CD8-positive, alpha-beta memory T cell (primary cell): ENCODE data around the gene SLC4A11. TPM values are rescaled to one million over a fixed set of nuclear protein-coding genes. Genes with fewer than 3 reads are reported as not detected.
A peak's percentile ranks its signal among the peaks of the same experiment; 100 is the strongest.

Experiments used
- CTCF ChIA-PET: fragments of 350-600 bp; sonication (Branson Sonifier 250); formaldehyde crosslinking; loops from one replicate; lab custom pipeline; 2021; ENCODE audit warnings: antibody characterized with exemption; lab: Charles Lee
- POLR2A ChIA-PET: fragments of 350-600 bp; sonication (Branson Sonifier 250); formaldehyde crosslinking; loops from one replicate; lab custom pipeline; 2021; ENCODE audit warnings: antibody characterized with exemption; lab: Charles Lee
- DNase-seq, 5 donors: peaks; one replicate each; pipeline versions ENCODE4 v3.0.0 to v3.0.0-alpha.2; 2020 to 2022; ENCODE audit warnings: mixed read lengths in 1 of 5
- H3K27ac ChIP-seq: one replicate; pipeline ENCODE4 v1.7.0; 2013; ENCODE audit warnings: low read depth, mild to moderate bottlenecking, low read length, moderate library complexity
- H3K27me3 ChIP-seq: 2 replicates; pipeline ENCODE4 v1.7.0; 2013; ENCODE audit warnings: low read length, mild to moderate bottlenecking; ENCODE audit not compliant: insufficient read depth, poor library complexity, severe bottlenecking
- H3K36me3 ChIP-seq: 2 replicates; pipeline ENCODE4 v1.7.0; 2013; ENCODE audit warnings: mild to moderate bottlenecking, low read length, moderate library complexity; ENCODE audit not compliant: insufficient read depth
- H3K4me1 ChIP-seq: 2 replicates; pipeline ENCODE4 v1.7.0; 2013; ENCODE audit warnings: mild to moderate bottlenecking, low read length, moderate library complexity; ENCODE audit not compliant: insufficient read depth
- H3K4me3 ChIP-seq: 2 replicates; pipeline ENCODE4 v1.7.0; 2013; ENCODE audit warnings: mild to moderate bottlenecking, low read length
- H3K9me3 ChIP-seq: 2 replicates; pipeline ENCODE4 v1.7.0; 2013; ENCODE audit warnings: mild to moderate bottlenecking, low read length
- H3K27ac Mint-ChIP-seq, 8 donors: one replicate each; pipeline ENCODE4 v1.8.0; 2020 to 2021; ENCODE audit warnings: mixed read lengths in 8 of 8, mild to moderate bottlenecking in 6 of 8, inconsistent platforms in 3 of 8, moderate library complexity in 3 of 8
- H3K27me3 Mint-ChIP-seq, 2 donors: one replicate each; pipeline ENCODE4 v1.8.0; 2020 to 2021; ENCODE audit warnings: mixed read lengths in 2 of 2, mild to moderate bottlenecking in 1 of 2, moderate library complexity in 1 of 2
- H3K36me3 Mint-ChIP-seq, 3 donors: one replicate each; pipeline ENCODE4 v1.8.0; 2020 to 2021; ENCODE audit warnings: mixed read lengths in 3 of 3, inconsistent platforms in 1 of 3, mild to moderate bottlenecking in 1 of 3
- H3K4me1 Mint-ChIP-seq, 3 donors: one replicate each; pipeline ENCODE4 v1.8.0; 2020 to 2021; ENCODE audit warnings: mixed read lengths in 3 of 3, inconsistent platforms in 1 of 3, mild to moderate bottlenecking in 1 of 3
- H3K4me3 Mint-ChIP-seq, 7 donors: one replicate each; pipeline ENCODE4 v1.8.0; 2020 to 2021; ENCODE audit warnings: mixed read lengths in 7 of 7, mild to moderate bottlenecking in 6 of 7, moderate library complexity in 4 of 7, inconsistent platforms in 2 of 7
- H3K9me3 Mint-ChIP-seq, 5 donors: one replicate each; pipeline ENCODE4 v1.8.0; 2020 to 2022; ENCODE audit warnings: mixed read lengths in 5 of 5, mild to moderate bottlenecking in 3 of 5, moderate library complexity in 2 of 5, inconsistent platforms in 1 of 5
- polyA plus RNA-seq: library from polyadenylated mRNA; unstranded; fragments of 300-500 nt; fragmentation: Illumina TruSeq; gene quantifications from one replicate; pipeline ENCODE4 v1.2.3, GENCODE V29; 2021
- total RNA-seq, 2 experiments: library from RNA; stranded (reverse); gene quantifications; one replicate each; pipeline ENCODE4 v1.2.3, GENCODE V29; 2021

Gene SLC4A11
- total and polyA plus RNA-seq, 3 experiments from 2014 or later, result 0.46 to 3.5 (median 3.1) TPM

- H3K4me1 Mint-ChIP-seq, result peaks cover 11 to 30% (median 17%) of the 10 kb centered on the region in 3 donors
- peak overlapping the region; percentile 97 for H3K4me3 ChIP-seq
- H3K9me3 Mint-ChIP-seq, result no peaks in the 10 kb centered on the region
- no peaks in the 10 kb centered on the region for H3K27me3 ChIP-seq
- H3K9me3 ChIP-seq, result no peaks in the 10 kb centered on the region
- H3K36me3 ChIP-seq, result peaks cover 22% of the 10 kb centered on the region
- H3K36me3 Mint-ChIP-seq, result peaks cover 0 to 42% (median 10%) of the 10 kb centered on the region in 3 donors
- peak overlapping the region; percentile 91 for H3K27ac ChIP-seq
- POLR2A ChIA-PET, result no interaction called here
- CTCF ChIA-PET, result interaction anchor here (1.0 to 1.5 kb wide), 2 partner anchors 16 to 149 kb away, joined by 3 to 6 read pairs; no protein-coding TSS in a partner anchor
- H3K27ac Mint-ChIP-seq, result peak overlapping the region in 6 of 8 donors; percentile 27 to 97 (median 94)
- peak overlapping the region; percentile 50 to 96 (median 93) for H3K4me3 Mint-ChIP-seq
- H3K4me1 ChIP-seq, result peaks cover 13% of the 10 kb centered on the region
- H3K27me3 Mint-ChIP-seq, result no peaks in the 10 kb centered on the region
- no peak for DNase-seq
Observed at GRCh38 chr20:3202965-3203314, 36.0 kb downstream of the SLC4A11 start.

- DNase-seq, result peak in 1 of 5 donors; percentile 45
- H3K4me1 ChIP-seq, result peaks cover 13% of the 10 kb centered on the region
- Mint-ChIP-seq H3K27me3 (no peaks in the 10 kb centered on the region), H3K27ac (peak overlapping the region in 2 of 8 donors; percentile 11 to 66), H3K9me3 (no peaks in the 10 kb centered on the region), H3K4me3 (peak overlapping the region in 1 of 7 donors; percentile 26), H3K4me1 (peaks cover 13 to 33% (median 22%) of the 10 kb centered on the region in 3 donors), H3K36me3 (peaks cover 6 to 64% (median 18%) of the 10 kb centered on the region in 3 donors)
- no peak overlapping the region for H3K27ac ChIP-seq
- ChIA-PET CTCF (no interaction called here), POLR2A (no interaction called here)
- no peaks in the 10 kb centered on the region for H3K9me3 ChIP-seq
- H3K4me3 ChIP-seq, result no peak overlapping the region
- no peaks in the 10 kb centered on the region for H3K27me3 ChIP-seq
- peaks cover 24% of the 10 kb centered on the region for H3K36me3 ChIP-seq
Observed at GRCh38 chr20:3199976-3200755, 38.8 kb downstream of the SLC4A11 start.

GRCh38 chr20:3199206-3199605 lies 39.8 kb downstream of the SLC4A11 start:
- H3K4me3 Mint-ChIP-seq, result peak overlapping the region in 2 of 7 donors; percentile 46 to 72
- peak overlapping the region in 3 of 8 donors; percentile 34 to 78 (median 66) for H3K27ac Mint-ChIP-seq
- ChIA-PET POLR2A (interaction anchor here (0.9 kb wide), 1 partner anchor 31 kb away, joined by 5 read pairs; no protein-coding TSS in a partner anchor), CTCF (no interaction called here)
- H3K4me1 ChIP-seq, result peaks cover 13% of the 10 kb centered on the region
- H3K27me3 Mint-ChIP-seq, result no peaks in the 10 kb centered on the region
- peaks cover 33% of the 10 kb centered on the region for H3K36me3 ChIP-seq
- no peaks in the 10 kb centered on the region for H3K27me3 ChIP-seq
- H3K27ac ChIP-seq, result no peak overlapping the region
- no peak overlapping the region for H3K4me3 ChIP-seq
- H3K9me3 ChIP-seq, result no peaks in the 10 kb centered on the region
- no peaks in the 10 kb centered on the region for H3K9me3 Mint-ChIP-seq
- H3K36me3 Mint-ChIP-seq, result peaks cover 6 to 71% (median 19%) of the 10 kb centered on the region in 3 donors
- DNase-seq, result peak in 1 of 5 donors; percentile 7
- peaks cover 10 to 28% (median 17%) of the 10 kb centered on the region in 3 donors for H3K4me1 Mint-ChIP-seq

GRCh38 chr20:3195590-3196237 lies 43.3 kb downstream of the SLC4A11 start:
- CTCF ChIA-PET, result no interaction called here

GRCh38 chr20:3194617-3195280 lies 44.2 kb downstream of the SLC4A11 start:
- Histone ChIP-seq H3K4me1 (no peaks in the 10 kb centered on the region), H3K4me3 (no peak overlapping the region), H3K27me3 (no peaks in the 10 kb centered on the region), H3K27ac (no peak overlapping the region), H3K36me3 (peaks cover 34% of the 10 kb centered on the region), H3K9me3 (no peaks in the 10 kb centered on the region)
- Mint-ChIP-seq H3K27me3 (no peaks in the 10 kb centered on the region), H3K27ac (peak overlapping the region in 2 of 8 donors; percentile 54 to 69), H3K9me3 (no peaks in the 10 kb centered on the region), H3K4me1 (peaks cover 1 to 10% (median 3%) of the 10 kb centered on the region in 3 donors), H3K4me3 (no peak overlapping the region), H3K36me3 (peaks cover 17 to 87% (median 22%) of the 10 kb centered on the region in 3 donors)
- POLR2A ChIA-PET, result no interaction called here
- peak in 1 of 5 donors; percentile 32 for DNase-seq
- CTCF ChIA-PET, result no interaction called here

More at GRCh38 chr20:3195590-3196237, 43.3 kb downstream of the SLC4A11 start:
- no peaks in the 10 kb centered on the region for H3K9me3 ChIP-seq
- H3K27me3 ChIP-seq, result no peaks in the 10 kb centered on the region
- H3K27me3 Mint-ChIP-seq, result no peaks in the 10 kb centered on the region
- POLR2A ChIA-PET, result no interaction called here
- no peaks in the 10 kb centered on the region for H3K4me1 ChIP-seq
- H3K27ac Mint-ChIP-seq, result peak overlapping the region in 6 of 8 donors; percentile 66 to 90 (median 80)
- peak overlapping the region in 1 of 7 donors; percentile 65 for H3K4me3 Mint-ChIP-seq
- no peaks in the 10 kb centered on the region for H3K9me3 Mint-ChIP-seq
- H3K27ac ChIP-seq, result no peak overlapping the region
- peaks cover 39% of the 10 kb centered on the region for H3K36me3 ChIP-seq
- peaks cover 1 to 10% (median 3%) of the 10 kb centered on the region in 3 donors for H3K4me1 Mint-ChIP-seq
- DNase-seq, result peak in 1 of 5 donors; percentile 24
- no peak overlapping the region for H3K4me3 ChIP-seq
- peaks cover 17 to 87% (median 25%) of the 10 kb centered on the region in 3 donors for H3K36me3 Mint-ChIP-seq

GRCh38 chr20:3193806-3194616 lies 45.0 kb downstream of the SLC4A11 start:
- peaks cover 17 to 87% (median 18%) of the 10 kb centered on the region in 3 donors for H3K36me3 Mint-ChIP-seq
- H3K36me3 ChIP-seq, result peaks cover 27% of the 10 kb centered on the region
- no peaks in the 10 kb centered on the region for H3K9me3 Mint-ChIP-seq
- no peaks in the 10 kb centered on the region for H3K9me3 ChIP-seq
- no peak overlapping the region for H3K4me3 ChIP-seq
- no peaks in the 10 kb centered on the region for H3K27me3 ChIP-seq
- POLR2A ChIA-PET, result no interaction called here
- no peaks in the 10 kb centered on the region for H3K27me3 Mint-ChIP-seq
- H3K4me1 Mint-ChIP-seq, result peaks cover 1 to 10% (median 3%) of the 10 kb centered on the region in 3 donors
- CTCF ChIA-PET, result no interaction called here
- H3K27ac Mint-ChIP-seq, result peak overlapping the region in 1 of 8 donors; percentile 79
- DNase-seq, result peak in 1 of 5 donors; percentile 21
- H3K4me3 Mint-ChIP-seq, result no peak overlapping the region
- no peaks in the 10 kb centered on the region for H3K4me1 ChIP-seq
- no peak overlapping the region for H3K27ac ChIP-seq
